NCI-H1930 (cell line): ENCODE measurements around the gene GIPR.
"Not testable (repeated sequence)": the region's sequence is repeated elsewhere in the genome, so short reads cannot be mapped to it uniquely, and the experiment has no call there.

Experiments
- DNase-seq, 2 experiments: peaks; one replicate each; lab custom pipeline; 2025; lab: John Stamatoyannopoulos, UW

GIPR gene

GRCh38 chr19:45645631-45646344, 22.2 kb upstream of the GIPR start:
- DNase-seq, result peak; percentile 89 to 90

GRCh38 chr19:45646345-45646698, 21.7 kb upstream of the GIPR start:
- DNase-seq, result no peak

GRCh38 chr19:45650722-45651121, 17.3 kb upstream of the GIPR start:
- no peak for DNase-seq

GRCh38 chr19:45653634-45654033, 14.4 kb upstream of the GIPR start:
- DNase-seq, result no peak

GRCh38 chr19:45655073-45655472, 12.9 kb upstream of the GIPR start:
- DNase-seq, result no peak

- DNase-seq, result peak; percentile 41 to 48
Observed at GRCh38 chr19:45657520-45658167, 10.4 kb upstream of the GIPR start.

- DNase-seq, result no peak
Observed at GRCh38 chr19:45659096-45659729, 8.8 kb upstream of the GIPR start.

GRCh38 chr19:45660636-45661035, 7.4 kb upstream of the GIPR start:
- DNase-seq, result no peak

- DNase-seq, result no peak
Observed at GRCh38 chr19:45663800-45664199, 4.2 kb upstream of the GIPR start.

GRCh38 chr19:45664575-45664974, 3.4 kb upstream of the GIPR start:
- no peak for DNase-seq

- no peak for DNase-seq
Observed at GRCh38 chr19:45668342-45668871, 386 bp downstream of the GIPR start.

- DNase-seq, result peak; percentile 48 to 71
Observed at GRCh38 chr19:45670670-45671453, 2.8 kb downstream of the GIPR start.

GRCh38 chr19:45674946-45675345, 6.9 kb downstream of the GIPR start:
- DNase-seq, result no peak

- no peak for DNase-seq
Observed at GRCh38 chr19:45676851-45677263, 8.8 kb downstream of the GIPR start.

- DNase-seq, result peak in 1 of 2 experiments; percentile 21
Observed at GRCh38 chr19:45677351-45678230, 9.6 kb downstream of the GIPR start.

- peak; percentile 77 to 84 for DNase-seq
Observed at GRCh38 chr19:45681391-45682015, 13.5 kb downstream of the GIPR start.

GRCh38 chr19:45682117-45682516, 14.1 kb downstream of the GIPR start:
- DNase-seq, result no peak

GRCh38 chr19:45682908-45683307, 14.9 kb downstream of the GIPR start:
- DNase-seq, result no peak

- DNase-seq, result not testable (repeated sequence)
Observed at GRCh38 chr19:45685045-45685444, 17.0 kb downstream of the GIPR start.

- DNase-seq, result no peak
Observed at GRCh38 chr19:45687599-45687998, 19.6 kb downstream of the GIPR start.
